Measurements from ENCODE around the gene ZCCHC9.
"Not testable (repeated sequence)": the region's sequence is repeated elsewhere in the genome, so short reads cannot be mapped to it uniquely, and the experiment has no call there.

The ZCCHC9 gene, protein sequence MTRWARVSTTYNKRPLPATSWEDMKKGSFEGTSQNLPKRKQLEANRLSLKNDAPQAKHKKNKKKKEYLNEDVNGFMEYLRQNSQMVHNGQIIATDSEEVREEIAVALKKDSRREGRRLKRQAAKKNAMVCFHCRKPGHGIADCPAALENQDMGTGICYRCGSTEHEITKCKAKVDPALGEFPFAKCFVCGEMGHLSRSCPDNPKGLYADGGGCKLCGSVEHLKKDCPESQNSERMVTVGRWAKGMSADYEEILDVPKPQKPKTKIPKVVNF

DNA sequence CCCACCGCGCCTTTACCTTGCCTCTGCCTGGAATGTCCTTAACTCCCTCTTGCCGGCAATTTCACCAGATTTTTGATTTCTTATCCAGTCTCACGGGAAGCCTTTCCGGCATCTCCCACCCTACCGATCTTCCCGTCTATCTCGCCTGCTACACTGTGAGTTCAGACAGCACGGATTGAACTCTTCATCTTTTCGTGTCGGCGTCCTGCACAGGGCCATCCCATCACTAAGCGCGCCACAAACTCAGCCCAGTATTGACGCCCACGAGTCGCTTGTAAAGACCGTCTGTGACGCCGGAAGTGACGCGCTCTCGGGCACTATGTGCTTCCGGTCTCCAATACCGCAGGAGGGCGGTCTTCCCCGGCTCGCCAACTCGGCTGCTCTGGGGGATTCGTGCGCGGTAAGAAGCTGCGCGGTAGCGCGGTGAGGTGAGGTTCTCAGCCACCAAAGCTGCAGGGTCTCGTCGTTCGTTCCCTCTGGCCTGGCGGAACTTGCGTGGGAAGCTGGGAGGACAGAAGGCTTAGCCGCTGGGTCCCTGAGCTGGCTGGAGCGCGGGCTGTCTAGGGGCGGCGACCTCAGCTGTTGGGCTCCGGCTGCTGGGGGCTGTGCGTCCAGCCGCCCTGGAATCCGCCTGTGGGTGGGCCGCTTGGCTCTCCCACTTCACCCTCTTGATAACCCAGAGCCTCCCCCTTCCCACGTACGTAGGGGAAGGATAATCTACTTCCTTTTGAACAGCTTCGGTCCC lies at the start of gene ZCCHC9:
Gene ZCCHC9, plus strand, starts transcription at position 317 of the 745 bp plus-strand sequence. CDS start 3,171 bp downstream, outside the sequence.
- Histone ChIP-seq H3K9me3 (ENCODE audit: control insufficient read depth, insufficient read depth, low read length) (no peaks in the 10 kb centered on the region), H3K27ac (ENCODE audit: low read length) (no peak within 1 kb of the TSS), H3K27me3 (ENCODE audit: control insufficient read depth, insufficient read depth, low read length) (no peaks in the 10 kb centered on the region), H3K4me1 (ENCODE audit: control insufficient read depth, insufficient read depth, low read length) (no peaks in the 10 kb centered on the region; the same call in 1 of the 2 replicates), H3K36me3 (ENCODE audit: control insufficient read depth, insufficient read depth, low read length) (no peaks in the 10 kb centered on the region), H3K4me3 (ENCODE audit: low read length) (peak within 1 kb of the TSS; percentile 56)
- peak; percentile 90 for DNase-seq (ENCODE audit: low read depth, low spot score)
- no CpG with 5 or more reads among the region's 54 CpGs for WGBS (ENCODE audit: insufficient coverage, insufficient read length)

DNA sequence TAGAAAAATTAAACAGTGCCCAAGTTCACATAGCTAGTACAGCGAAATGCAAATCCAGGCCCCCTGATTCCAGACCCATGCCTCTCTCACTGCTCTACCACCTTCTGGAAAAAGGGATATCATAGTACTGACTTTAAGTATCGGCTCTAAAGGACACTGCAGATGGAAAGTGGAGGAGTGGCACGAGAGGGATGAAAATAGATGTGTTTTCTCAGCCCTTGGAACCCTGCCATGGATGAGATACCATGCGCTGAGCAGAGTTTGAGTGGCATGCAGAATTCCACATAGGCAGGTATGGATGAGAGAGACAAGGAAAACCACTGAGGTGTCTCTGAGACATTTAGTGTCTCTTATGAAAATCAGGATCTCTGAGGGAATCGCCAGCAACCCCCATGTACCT lies 49.5 kb upstream of the ZCCHC9 start:
- DNase-seq (ENCODE audit: low read depth, low spot score) = no peak
- Histone ChIP-seq H3K36me3 (ENCODE audit: control insufficient read depth, insufficient read depth, low read length) (no peaks in the 10 kb centered on the region), H3K4me1 (ENCODE audit: control insufficient read depth, insufficient read depth, low read length) (peaks cover 3% of the 10 kb centered on the region; the same call in 1 of the 2 replicates), H3K4me3 (ENCODE audit: low read length) (no peak overlapping the region), H3K27ac (ENCODE audit: low read length) (no peak overlapping the region), H3K9me3 (ENCODE audit: control insufficient read depth, insufficient read depth, low read length) (no peaks in the 10 kb centered on the region), H3K27me3 (ENCODE audit: control insufficient read depth, insufficient read depth, low read length) (no peaks in the 10 kb centered on the region)
- WGBS (ENCODE audit: insufficient coverage, insufficient read length) = no CpG with 5 or more reads among the region's 5 CpGs

DNA sequence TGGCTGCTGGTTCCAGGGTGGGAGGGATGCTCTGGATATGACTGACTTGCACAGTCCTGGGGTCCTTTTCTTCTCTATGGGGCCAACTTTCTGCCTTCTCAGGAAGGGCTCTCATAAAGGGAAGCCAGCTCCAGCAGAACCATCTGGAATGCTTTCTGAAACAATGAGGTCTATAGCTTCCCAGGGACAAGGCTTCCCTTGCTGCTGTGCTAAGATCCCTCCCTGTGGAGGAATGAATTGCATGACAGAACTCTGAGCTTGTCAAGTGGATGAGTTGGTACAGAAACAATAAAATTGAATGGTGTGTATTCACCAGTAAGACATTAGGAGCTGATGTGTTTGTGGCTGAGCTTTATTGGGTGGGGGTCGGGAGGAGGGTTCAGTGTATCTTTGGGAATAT lies 48.5 kb upstream of the ZCCHC9 start:
- Histone ChIP-seq H3K36me3 (ENCODE audit: control insufficient read depth, insufficient read depth, low read length) (no peaks in the 10 kb centered on the region), H3K27me3 (ENCODE audit: control insufficient read depth, insufficient read depth, low read length) (no peaks in the 10 kb centered on the region), H3K4me1 (ENCODE audit: control insufficient read depth, insufficient read depth, low read length) (peaks cover 3% of the 10 kb centered on the region; the same call in 1 of the 2 replicates), H3K27ac (ENCODE audit: low read length) (no peak overlapping the region), H3K4me3 (ENCODE audit: low read length) (no peak overlapping the region), H3K9me3 (ENCODE audit: control insufficient read depth, insufficient read depth, low read length) (no peaks in the 10 kb centered on the region)
- WGBS (ENCODE audit: insufficient coverage, insufficient read length) = no CpG with 5 or more reads among the region's 1 CpG
- DNase-seq (ENCODE audit: low read depth, low spot score) = no peak

DNA sequence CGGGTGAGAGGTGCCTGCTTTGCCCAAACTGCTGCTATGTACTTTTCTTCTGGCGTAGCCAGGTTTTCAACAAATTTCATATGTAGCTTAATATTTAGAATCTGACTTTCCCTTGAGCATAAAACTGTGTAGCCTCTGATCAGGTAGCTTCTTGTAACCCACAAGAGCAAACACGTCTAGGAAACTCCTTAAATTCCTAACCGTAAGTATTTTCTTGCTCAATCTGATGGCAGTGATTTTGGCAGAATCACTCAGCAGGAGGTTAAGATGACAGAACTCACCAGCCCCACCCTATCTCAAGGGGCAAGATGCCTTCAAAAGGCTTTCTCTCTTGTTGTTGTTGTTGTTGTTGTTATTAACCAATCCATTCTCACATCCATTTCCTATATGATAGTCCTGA lies 47.5 kb upstream of the ZCCHC9 start:
- WGBS (ENCODE audit: insufficient coverage, insufficient read length) = no CpG with 5 or more reads among the region's 4 CpGs
- H3K27ac ChIP-seq (ENCODE audit: low read length) = no peak overlapping the region
- no peaks in the 10 kb centered on the region for H3K27me3 ChIP-seq (ENCODE audit: control insufficient read depth, insufficient read depth, low read length)
- no peak overlapping the region for H3K4me3 ChIP-seq (ENCODE audit: low read length)
- DNase-seq (ENCODE audit: low read depth, low spot score) = no peak
- H3K36me3 ChIP-seq (ENCODE audit: control insufficient read depth, insufficient read depth, low read length) = no peaks in the 10 kb centered on the region
- H3K4me1 ChIP-seq (ENCODE audit: control insufficient read depth, insufficient read depth, low read length) = 0 out of 2 replicates have a peak, but pooled peaks cover 1% of the 10 kb centered on the region
- H3K9me3 ChIP-seq (ENCODE audit: control insufficient read depth, insufficient read depth, low read length) = no peaks in the 10 kb centered on the region

DNA sequence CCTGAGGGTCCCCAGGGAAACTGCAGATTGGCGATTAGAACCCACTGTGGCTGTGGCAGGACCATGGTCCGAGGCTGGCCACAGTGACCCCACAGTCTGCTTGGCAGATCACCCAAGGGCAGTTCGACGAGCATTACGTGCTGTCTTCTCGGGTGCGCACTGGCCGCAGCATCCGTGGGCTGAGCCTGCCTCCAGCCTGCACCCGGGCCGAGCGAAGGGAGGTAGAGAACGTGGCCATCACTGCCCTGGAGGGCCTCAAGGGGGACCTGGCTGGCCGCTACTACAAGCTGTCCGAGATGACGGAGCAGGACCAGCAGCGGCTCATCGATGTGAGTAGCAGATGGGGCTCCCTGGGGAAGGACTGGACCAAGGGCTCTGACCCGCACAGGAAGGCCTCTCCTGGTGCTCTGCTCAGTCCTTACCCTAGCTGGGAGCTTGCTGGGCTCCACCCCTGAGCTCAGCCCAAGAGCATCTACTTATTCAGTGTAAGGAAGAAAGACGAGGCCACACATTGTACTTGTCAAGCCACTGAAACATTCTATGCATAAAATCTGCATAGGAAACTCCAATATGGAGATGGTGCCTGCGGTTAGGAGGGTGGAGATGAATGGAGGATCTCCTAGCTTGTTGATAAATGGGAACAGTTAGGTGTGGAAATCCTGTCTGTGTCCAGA lies 46.4 kb upstream of the ZCCHC9 start:
- DNase-seq (ENCODE audit: low read depth, low spot score) = no peak
- no peaks in the 10 kb centered on the region for H3K36me3 ChIP-seq (ENCODE audit: control insufficient read depth, insufficient read depth, low read length)
- no peaks in the 10 kb centered on the region for H3K9me3 ChIP-seq (ENCODE audit: control insufficient read depth, insufficient read depth, low read length)
- WGBS (ENCODE audit: insufficient coverage, insufficient read length) = no CpG with 5 or more reads among the region's 21 CpGs
- no peak overlapping the region for H3K4me3 ChIP-seq (ENCODE audit: low read length)
- H3K27ac ChIP-seq (ENCODE audit: low read length) = no peak overlapping the region
- no peaks in the 10 kb centered on the region for H3K27me3 ChIP-seq (ENCODE audit: control insufficient read depth, insufficient read depth, low read length)
- 0 out of 2 replicates have a peak, but pooled peaks cover 1% of the 10 kb centered on the region for H3K4me1 ChIP-seq (ENCODE audit: control insufficient read depth, insufficient read depth, low read length)

DNA sequence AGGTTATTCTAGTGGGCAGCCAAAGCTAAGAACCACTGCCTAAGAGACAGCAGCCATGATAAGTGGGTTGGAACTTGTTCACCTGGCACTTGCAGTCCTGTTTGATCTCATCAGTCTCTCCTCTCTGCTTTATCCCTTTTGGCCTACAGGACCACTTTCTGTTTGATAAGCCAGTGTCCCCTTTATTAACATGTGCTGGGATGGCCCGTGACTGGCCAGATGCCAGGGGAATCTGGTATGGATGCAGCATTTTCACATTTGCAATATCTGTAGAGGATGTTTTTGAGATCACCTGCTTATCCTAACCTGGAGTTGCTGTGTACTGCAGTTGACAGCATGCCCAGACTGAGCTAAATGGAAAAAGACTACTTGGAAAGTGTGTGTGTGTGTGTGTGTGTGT lies 44.6 kb upstream of the ZCCHC9 start:
- Histone ChIP-seq H3K27ac (ENCODE audit: low read length) (no peak overlapping the region), H3K9me3 (ENCODE audit: control insufficient read depth, insufficient read depth, low read length) (no peaks in the 10 kb centered on the region)
- WGBS (ENCODE audit: insufficient coverage, insufficient read length) = no CpG with 5 or more reads among the region's 1 CpG

DNA sequence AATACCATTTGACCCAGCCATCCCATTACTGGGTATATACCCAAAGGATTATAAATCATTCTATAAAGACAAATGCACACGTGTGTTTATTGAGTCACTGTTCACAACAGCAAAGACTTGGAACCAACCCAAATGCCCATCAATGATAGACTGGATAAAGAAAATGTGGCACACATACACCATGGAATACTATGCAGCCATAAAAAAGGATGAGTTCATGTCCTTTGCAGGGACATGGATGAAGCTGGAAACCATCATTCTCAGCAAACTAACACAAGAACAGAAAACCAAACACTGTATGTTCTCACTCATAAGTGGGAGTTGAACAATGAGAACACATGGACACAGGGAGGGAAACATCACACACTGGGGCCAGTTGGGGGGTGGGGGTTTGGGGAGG lies 38.6 kb upstream of the ZCCHC9 start:
- not testable (repeated sequence) for H3K4me1 ChIP-seq (ENCODE audit: control insufficient read depth, insufficient read depth, low read length); H3K27me3 ChIP-seq (ENCODE audit: control insufficient read depth, insufficient read depth, low read length); H3K4me3 ChIP-seq (ENCODE audit: low read length); DNase-seq (ENCODE audit: low read depth, low spot score); H3K27ac ChIP-seq (ENCODE audit: low read length); H3K9me3 ChIP-seq (ENCODE audit: control insufficient read depth, insufficient read depth, low read length); H3K36me3 ChIP-seq (ENCODE audit: control insufficient read depth, insufficient read depth, low read length)
- no CpG with 5 or more reads among the region's 1 CpG for WGBS (ENCODE audit: insufficient coverage, insufficient read length)

More for the DNA sequence above, 44.6 kb upstream of the ZCCHC9 start:
- H3K4me3 ChIP-seq (ENCODE audit: low read length) = no peak overlapping the region
- DNase-seq (ENCODE audit: low read depth, low spot score) = no peak
- no peaks in the 10 kb centered on the region for H3K36me3 ChIP-seq (ENCODE audit: control insufficient read depth, insufficient read depth, low read length)
- no peaks in the 10 kb centered on the region for H3K27me3 ChIP-seq (ENCODE audit: control insufficient read depth, insufficient read depth, low read length)
- H3K4me1 ChIP-seq (ENCODE audit: control insufficient read depth, insufficient read depth, low read length) = 0 out of 2 replicates have a peak, but pooled peaks cover 1% of the 10 kb centered on the region

DNA sequence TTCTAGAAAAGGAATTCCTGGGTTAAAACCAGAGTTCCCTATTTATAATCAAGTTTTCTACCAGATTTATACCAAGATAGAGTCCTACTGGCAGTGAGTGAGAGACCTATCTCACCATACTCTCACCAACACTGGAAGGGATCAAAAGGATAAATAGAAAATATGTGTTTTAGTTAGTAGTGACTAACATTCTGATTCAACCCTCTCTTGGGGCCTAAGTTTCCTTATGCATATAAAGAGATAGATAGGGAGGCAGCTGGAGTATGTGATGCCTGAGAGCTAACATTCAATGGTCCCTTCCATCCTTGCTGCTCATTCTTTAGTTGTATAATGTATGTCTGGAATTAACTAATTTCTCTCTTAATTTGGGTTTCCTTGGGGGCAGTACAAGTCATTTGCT lies 36.3 kb upstream of the ZCCHC9 start:
- DNase-seq (ENCODE audit: low read depth, low spot score) = no peak
- Histone ChIP-seq H3K36me3 (ENCODE audit: control insufficient read depth, insufficient read depth, low read length) (no peaks in the 10 kb centered on the region), H3K9me3 (ENCODE audit: control insufficient read depth, insufficient read depth, low read length) (no peaks in the 10 kb centered on the region), H3K4me3 (ENCODE audit: low read length) (no peak overlapping the region), H3K4me1 (ENCODE audit: control insufficient read depth, insufficient read depth, low read length) (0 out of 2 replicates have a peak, but pooled peaks cover under 1% of the 10 kb centered on the region), H3K27ac (ENCODE audit: low read length) (no peak overlapping the region), H3K27me3 (ENCODE audit: control insufficient read depth, insufficient read depth, low read length) (no peaks in the 10 kb centered on the region)

DNA sequence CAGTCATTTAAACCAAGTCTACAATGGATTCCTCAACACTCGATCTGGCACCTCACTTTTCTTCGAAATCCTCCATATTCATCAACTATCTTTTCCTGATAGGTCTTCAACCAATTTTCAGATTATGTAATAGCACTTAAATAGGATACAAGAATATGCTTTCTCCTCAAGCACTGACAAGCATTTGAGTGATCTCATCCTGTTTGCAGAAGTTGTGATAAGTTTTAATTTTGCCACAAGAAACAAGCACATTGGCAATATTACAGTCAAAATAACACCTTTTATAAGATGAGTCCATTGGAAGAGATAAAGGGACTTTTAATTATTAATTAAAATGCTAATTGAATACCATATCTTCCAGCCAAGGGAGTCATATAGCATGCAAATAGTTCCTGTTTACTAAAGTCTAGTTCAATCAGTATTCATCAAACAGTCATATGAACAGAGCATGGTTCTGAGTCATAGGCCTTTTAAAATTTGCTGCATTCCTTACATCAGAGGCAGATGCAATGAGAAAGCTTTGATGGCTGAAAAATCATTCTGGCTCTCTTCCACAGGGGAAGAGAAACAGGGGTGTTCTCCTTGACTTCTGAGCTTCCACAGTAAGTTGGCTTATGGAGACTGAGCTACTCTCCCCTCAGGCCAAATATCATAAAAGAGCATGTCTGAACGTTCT lies 32.7 kb upstream of the ZCCHC9 start:
- H3K4me1 ChIP-seq (ENCODE audit: control insufficient read depth, insufficient read depth, low read length) = 0 out of 2 replicates have a peak, but pooled peaks cover 3% of the 10 kb centered on the region
- no peaks in the 10 kb centered on the region for H3K9me3 ChIP-seq (ENCODE audit: control insufficient read depth, insufficient read depth, low read length)
- no peaks in the 10 kb centered on the region for H3K27me3 ChIP-seq (ENCODE audit: control insufficient read depth, insufficient read depth, low read length)
- no peak overlapping the region for H3K4me3 ChIP-seq (ENCODE audit: low read length)
- H3K36me3 ChIP-seq (ENCODE audit: control insufficient read depth, insufficient read depth, low read length) = no peaks in the 10 kb centered on the region
- WGBS (ENCODE audit: insufficient coverage, insufficient read length) = 100% methylated on average over 2 of the region's 3 CpGs
- no peak overlapping the region for H3K27ac ChIP-seq (ENCODE audit: low read length)
- no peak for DNase-seq (ENCODE audit: low read depth, low spot score)

DNA sequence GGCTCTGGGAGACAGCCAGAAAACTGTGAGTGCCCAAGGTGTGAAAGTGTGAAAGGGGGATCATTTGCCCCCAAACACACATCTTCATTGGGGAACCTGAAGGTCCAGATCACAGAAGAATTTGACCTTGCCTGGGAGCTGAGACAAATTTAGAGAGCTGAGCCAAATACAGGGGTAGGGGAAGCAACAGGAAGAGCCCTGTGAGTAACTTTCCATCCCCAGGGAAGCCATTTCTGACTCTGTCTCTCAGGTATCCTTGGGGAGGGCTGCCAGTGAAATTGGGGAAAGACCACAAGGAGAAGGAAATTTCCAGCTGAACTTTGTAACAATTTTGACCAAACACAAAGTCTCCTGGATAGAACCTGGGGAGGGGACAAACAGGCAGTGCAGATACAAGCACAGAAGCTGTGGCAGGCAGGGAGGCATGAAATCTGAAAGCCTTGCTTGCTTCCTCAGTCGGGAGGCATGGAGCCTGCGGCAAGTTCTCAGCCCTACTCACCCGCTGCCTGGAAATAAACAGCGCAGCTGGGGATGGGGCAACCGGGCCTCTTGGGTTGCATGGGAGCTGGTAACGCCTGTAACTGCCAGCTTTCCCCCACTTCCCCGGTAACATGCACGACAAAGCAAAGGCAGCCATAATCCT lies 31.5 kb upstream of the ZCCHC9 start:
- no peak overlapping the region for H3K27ac ChIP-seq (ENCODE audit: low read length)
- H3K36me3 ChIP-seq (ENCODE audit: control insufficient read depth, insufficient read depth, low read length) = no peaks in the 10 kb centered on the region
- no peaks in the 10 kb centered on the region for H3K9me3 ChIP-seq (ENCODE audit: control insufficient read depth, insufficient read depth, low read length)
- no peak for DNase-seq (ENCODE audit: low read depth, low spot score)
- 0 out of 2 replicates have a peak, but pooled peaks cover 3% of the 10 kb centered on the region for H3K4me1 ChIP-seq (ENCODE audit: control insufficient read depth, insufficient read depth, low read length)
- no peak overlapping the region for H3K4me3 ChIP-seq (ENCODE audit: low read length)
- no peaks in the 10 kb centered on the region for H3K27me3 ChIP-seq (ENCODE audit: control insufficient read depth, insufficient read depth, low read length)
- no CpG with 5 or more reads among the region's 8 CpGs for WGBS (ENCODE audit: insufficient coverage, insufficient read length)
